Parathyroid adenoma (tissue), 2 donors: ENCODE data around the gene GRIK1.

Experiments
- H2AFZ ChIP-seq: fragments of 300-600 bp; sonication (generic); one replicate; pipeline ENCODE4 v1.7.0; 2017; ENCODE audit warnings: antibody characterized with exemption, mild to moderate bottlenecking
- H3K27ac ChIP-seq: fragments of 300-600 bp; sonication (generic); one replicate; pipeline ENCODE4 v1.7.0; 2017
- H3K27me3 ChIP-seq: fragments of 300-600 bp; sonication (generic); one replicate; pipeline ENCODE4 v1.7.0; 2017; ENCODE audit warnings: low read length; ENCODE audit not compliant: control insufficient read depth, insufficient read depth
- H3K36me3 ChIP-seq: fragments of 300-600 bp; sonication (generic); one replicate; pipeline ENCODE4 v1.7.0; 2017; ENCODE audit warnings: low read length; ENCODE audit not compliant: control insufficient read depth, insufficient read depth
- H3K4me1 ChIP-seq: fragments of 300-600 bp; sonication (generic); one replicate; pipeline ENCODE4 v1.7.0; 2017; ENCODE audit warnings: control low read depth
- H3K4me2 ChIP-seq: fragments of 300-600 bp; sonication (generic); one replicate; pipeline ENCODE4 v1.7.0; 2017; ENCODE audit warnings: low read length
- H3K4me3 ChIP-seq: fragments of 300-600 bp; sonication (generic); one replicate; pipeline ENCODE4 v1.7.0; 2017; ENCODE audit warnings: low read depth, low read length
- H3K79me2 ChIP-seq: fragments of 300-600 bp; sonication (generic); one replicate; pipeline ENCODE4 v1.7.0; 2017; ENCODE audit warnings: control low read depth
- H3K9ac ChIP-seq: fragments of 300-600 bp; sonication (generic); one replicate; pipeline ENCODE4 v1.7.0; 2017; ENCODE audit warnings: mild to moderate bottlenecking
- H3K9me3 ChIP-seq: fragments of 300-600 bp; sonication (generic); one replicate; pipeline ENCODE4 v1.7.0; 2017; ENCODE audit warnings: low read length; ENCODE audit not compliant: control insufficient read depth
- CTCF ChIP-seq: fragments of 300-600 bp; sonication (generic); IDR thresholded peaks from one replicate; pipeline ENCODE4 v1.7.0; 2017; ENCODE audit warnings: antibody characterized with exemption, mild to moderate bottlenecking
- donor health status: primary hyperparathyroidism.

GRIK1 gene

DNA sequence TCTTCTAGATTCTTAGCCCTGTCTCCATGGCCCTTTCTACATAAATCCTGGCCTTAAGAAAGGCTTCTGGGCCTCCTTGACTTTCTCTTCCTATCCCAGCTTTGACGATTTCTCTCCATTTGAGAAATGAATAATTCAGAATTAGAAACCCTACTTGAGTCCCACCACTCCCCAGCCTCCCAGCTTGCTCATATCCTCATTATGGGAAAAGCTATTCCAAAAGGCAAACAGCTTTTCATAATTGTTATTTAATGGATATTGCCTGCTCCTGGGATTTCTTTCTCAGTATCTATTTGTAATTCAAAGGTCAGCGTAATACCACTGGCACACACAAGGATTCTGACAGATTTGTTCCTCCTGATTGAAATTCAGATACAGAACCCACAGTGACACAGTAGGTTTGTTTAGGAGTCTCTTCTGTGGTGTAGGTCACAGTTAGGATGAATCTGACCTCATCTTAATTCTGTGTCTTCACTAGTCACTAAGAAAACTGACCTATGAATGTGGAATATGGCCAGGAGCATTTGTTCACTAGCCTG is 121.3 kb downstream of the GRIK1 start:
- Histone ChIP-seq H2AFZ (no peak overlapping the region), H3K4me1 (no peaks in the 10 kb centered on the region), H3K36me3 (no peaks in the 10 kb centered on the region), H3K9ac (no peak overlapping the region), H3K79me2 (no peaks in the 10 kb centered on the region), H3K27ac (no peak overlapping the region), H3K9me3 (no peaks in the 10 kb centered on the region), H3K4me3 (no peak overlapping the region), H3K4me2 (no peak overlapping the region), H3K27me3 (no peaks in the 10 kb centered on the region)
- no peak for TF ChIP-seq CTCF

DNA sequence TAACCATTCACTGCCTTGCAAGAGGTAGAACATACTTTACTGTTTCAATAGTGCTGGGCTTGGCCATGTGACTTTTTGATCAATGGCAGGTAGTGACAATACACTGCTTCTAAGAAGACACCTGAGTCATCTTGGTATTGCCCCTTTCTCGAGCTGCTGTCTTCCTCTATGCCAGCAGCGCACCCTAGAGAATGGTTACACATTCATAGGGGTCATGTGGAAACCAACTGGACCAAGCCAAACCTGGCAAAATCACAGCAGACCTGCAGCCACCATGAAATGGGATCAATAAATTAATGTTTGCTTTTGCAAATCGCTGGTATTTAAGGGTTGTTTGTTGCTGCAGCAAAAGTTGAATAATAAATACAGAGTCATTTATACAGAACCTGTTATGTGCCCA is 122.3 kb downstream of the GRIK1 start:
- H3K79me2 ChIP-seq: no peaks in the 10 kb centered on the region
- no peak overlapping the region for H3K4me2 ChIP-seq
- no peaks in the 10 kb centered on the region for H3K27me3 ChIP-seq
- H2AFZ ChIP-seq: no peak overlapping the region
- H3K27ac ChIP-seq: no peak overlapping the region
- H3K9me3 ChIP-seq: no peaks in the 10 kb centered on the region
- no peaks in the 10 kb centered on the region for H3K4me1 ChIP-seq
- no peak for TF ChIP-seq CTCF
- H3K4me3 ChIP-seq: no peak overlapping the region
- no peak overlapping the region for H3K9ac ChIP-seq
- no peaks in the 10 kb centered on the region for H3K36me3 ChIP-seq

DNA sequence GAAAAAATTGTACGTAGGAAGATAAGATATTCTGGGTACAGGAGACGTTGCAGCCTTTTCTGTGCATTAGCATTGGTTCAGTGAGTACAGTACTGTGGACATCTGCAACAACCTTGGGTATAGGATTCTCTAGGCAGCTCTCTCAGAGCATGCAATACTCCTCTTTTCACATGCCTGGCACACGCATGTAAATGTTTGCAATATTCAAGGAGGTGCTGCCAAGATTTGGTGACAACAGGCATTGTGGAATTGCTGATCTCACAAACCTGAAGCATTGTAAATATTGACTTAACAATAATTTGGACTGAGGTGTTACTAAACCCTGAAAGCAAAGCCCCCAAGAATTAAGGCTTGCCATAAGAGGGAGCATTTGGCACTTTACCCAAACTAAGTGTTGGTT is 126.8 kb downstream of the GRIK1 start:
- Histone ChIP-seq H3K4me3 (no peak overlapping the region), H3K79me2 (no peaks in the 10 kb centered on the region), H3K9ac (no peak overlapping the region), H3K36me3 (no peaks in the 10 kb centered on the region), H3K9me3 (no peaks in the 10 kb centered on the region), H3K4me2 (no peak overlapping the region), H3K4me1 (no peaks in the 10 kb centered on the region), H3K27me3 (no peaks in the 10 kb centered on the region), H3K27ac (no peak overlapping the region), H2AFZ (no peak overlapping the region)
- no peak for TF ChIP-seq CTCF

- Histone ChIP-seq H3K36me3 (no peaks in the 10 kb centered on the region), H3K4me2 (no peak overlapping the region), H3K4me1 (no peaks in the 10 kb centered on the region), H3K4me3 (no peak overlapping the region), H3K9ac (no peak overlapping the region), H3K9me3 (no peaks in the 10 kb centered on the region), H3K27me3 (no peaks in the 10 kb centered on the region), H3K27ac (no peak overlapping the region), H2AFZ (no peak overlapping the region), H3K79me2 (no peaks in the 10 kb centered on the region)
- TF ChIP-seq CTCF: no peak
Observed at GRCh38 chr21:29810871-29811270, 128.9 kb downstream of the GRIK1 start.

DNA sequence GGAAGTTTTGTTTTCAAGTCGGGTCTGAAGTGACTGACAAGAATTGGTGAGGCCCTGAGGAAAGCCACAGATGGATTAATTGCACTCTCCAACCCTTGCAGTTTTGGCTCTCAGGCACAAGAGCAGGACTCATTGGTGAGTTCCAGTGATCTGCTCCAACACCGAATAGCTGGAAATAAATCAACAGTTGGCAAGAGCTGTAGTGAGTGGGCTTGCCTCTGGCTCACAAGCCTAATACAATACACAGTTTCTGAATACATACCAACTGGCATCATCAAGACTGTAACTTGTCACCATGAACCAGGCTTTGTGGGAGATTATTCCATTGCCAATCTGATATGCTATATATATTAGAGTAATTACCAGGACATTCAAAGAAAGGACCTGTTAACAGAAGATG is 131.6 kb downstream of the GRIK1 start:
- Histone ChIP-seq H3K4me1 (no peaks in the 10 kb centered on the region), H3K79me2 (no peaks in the 10 kb centered on the region), H3K9ac (no peak overlapping the region), H3K27me3 (no peaks in the 10 kb centered on the region), H3K4me2 (no peak overlapping the region), H3K9me3 (no peaks in the 10 kb centered on the region), H2AFZ (no peak overlapping the region), H3K27ac (no peak overlapping the region), H3K36me3 (no peaks in the 10 kb centered on the region), H3K4me3 (no peak overlapping the region)
- TF ChIP-seq CTCF: no peak
